RWPE2 (cell line): ENCODE results near the gene SLC44A5.
"Not testable (repeated sequence)": the region's sequence is repeated elsewhere in the genome, so short reads cannot be mapped to it uniquely, and the experiment has no call there.

ENCODE experiments used
- ATAC-seq: fragments of 200-7000 bp; cut with Tn5 transposase; 3 replicates; pipeline ENCODE4 v1.9.1; 2021; ENCODE audit warnings: low read depth
- DNase-seq: peaks from one replicate; pipeline ENCODE4 v3.0.0-alpha.2; 2020; ENCODE audit warnings: low spot score
- H3K27ac ChIP-seq: fragments of 450-650 bp; 2 replicates; pipeline ENCODE4 v1.5.1; 2017; ENCODE audit warnings: mild to moderate bottlenecking; ENCODE audit not compliant: poor library complexity, severe bottlenecking
- H3K27me3 ChIP-seq: fragments of 250-450 bp; sonication (Bioruptor Pico); 2 replicates; pipeline ENCODE4 v1.5.1; 2021; ENCODE audit warnings: mild to moderate bottlenecking, moderate library complexity; ENCODE audit not compliant: insufficient read depth, poor library complexity, severe bottlenecking
- H3K36me3 ChIP-seq: fragments of 250-450 bp; sonication (Bioruptor Pico); 2 replicates; pipeline ENCODE4 v1.5.1; 2020; ENCODE audit warnings: low read depth, mild to moderate bottlenecking, moderate library complexity
- H3K4me1 ChIP-seq: fragments of 250-450 bp; sonication (Bioruptor Pico); 2 replicates; pipeline ENCODE4 v1.5.1; 2021; ENCODE audit warnings: mild to moderate bottlenecking, moderate library complexity; ENCODE audit not compliant: insufficient read depth, poor library complexity, severe bottlenecking
- H3K4me3 ChIP-seq: fragments of 250-450 bp; sonication (Bioruptor Pico); 2 replicates; pipeline ENCODE4 v1.5.1; 2021; ENCODE audit warnings: mild to moderate bottlenecking, moderate library complexity; ENCODE audit not compliant: severe bottlenecking
- H3K9me3 ChIP-seq: fragments of 250-450 bp; sonication (Bioruptor Pico); 2 replicates; pipeline ENCODE4 v1.5.1; 2021; ENCODE audit warnings: mild to moderate bottlenecking, moderate library complexity; ENCODE audit not compliant: severe bottlenecking
- CTCF ChIP-seq: fragments of 450-650 bp; IDR thresholded peaks from one replicate; pipeline ENCODE4 v1.5.1; 2017; ENCODE audit warnings: mild to moderate bottlenecking, moderate library complexity; ENCODE audit not compliant: poor library complexity, severe bottlenecking

Gene SLC44A5

GRCh38 chr1:75373542-75374159 is 237.3 kb downstream of the SLC44A5 start:
- DNase-seq (no peak), ATAC-seq (no peak)
- Histone ChIP-seq H3K27ac (no peak overlapping the region), H3K4me3 (no peak overlapping the region), H3K9me3 (no peaks in the 10 kb centered on the region), H3K4me1 (peaks cover 24% of the 10 kb centered on the region), H3K36me3 (no peaks in the 10 kb centered on the region; the same call in 1 of the 2 replicates), H3K27me3 (no peaks in the 10 kb centered on the region)
- no peak for TF ChIP-seq CTCF

GRCh38 chr1:75366595-75366994 is 244.3 kb downstream of the SLC44A5 start:
- no peak overlapping the region for H3K4me3 ChIP-seq
- ATAC-seq, result no peak

GRCh38 chr1:75361260-75361659 is 249.7 kb downstream of the SLC44A5 start:
- ATAC-seq (no peak), DNase-seq (no peak)
- no peak for TF ChIP-seq CTCF
- Histone ChIP-seq H3K4me3 (no peak overlapping the region), H3K4me1 (no peaks in the 10 kb centered on the region), H3K27me3 (no peaks in the 10 kb centered on the region), H3K9me3 (peaks cover 3% of the 10 kb centered on the region), H3K36me3 (no peaks in the 10 kb centered on the region), H3K27ac (no peak overlapping the region)

More at GRCh38 chr1:75366595-75366994, 244.3 kb downstream of the SLC44A5 start:
- no peak for DNase-seq
- no peak overlapping the region for H3K27ac ChIP-seq
- peaks cover under 1% of the 10 kb centered on the region for H3K4me1 ChIP-seq
- H3K36me3 ChIP-seq, result no peaks in the 10 kb centered on the region; the same call in 1 of the 2 replicates
- H3K27me3 ChIP-seq, result no peaks in the 10 kb centered on the region
- peaks cover 5% of the 10 kb centered on the region for H3K9me3 ChIP-seq
- TF ChIP-seq CTCF, result no peak

GRCh38 chr1:75354267-75354666 is 256.6 kb downstream of the SLC44A5 start:
- not testable (repeated sequence) for H3K27me3 ChIP-seq, H3K36me3 ChIP-seq, DNase-seq, H3K9me3 ChIP-seq, ATAC-seq, H3K27ac ChIP-seq, H3K4me3 ChIP-seq, H3K4me1 ChIP-seq

- H3K4me1 ChIP-seq, result no peaks in the 10 kb centered on the region
- H3K9me3 ChIP-seq, result no peaks in the 10 kb centered on the region
- H3K27me3 ChIP-seq, result no peaks in the 10 kb centered on the region
- ATAC-seq (no peak), DNase-seq (no peak)
- no peak for TF ChIP-seq CTCF
- H3K36me3 ChIP-seq, result no peaks in the 10 kb centered on the region
- no peak overlapping the region for H3K4me3 ChIP-seq
- H3K27ac ChIP-seq, result no peak overlapping the region
Observed at GRCh38 chr1:75353051-75353450, 257.9 kb downstream of the SLC44A5 start.
